Nucleus accumbens (tissue), 56 donors: ENCODE measurements around the gene PABPN1L.
"Not testable (repeated sequence)": the region's sequence is repeated elsewhere in the genome, so short reads cannot be mapped to it uniquely, and the experiment has no call there.

ENCODE experiments used
- DNase-seq, 56 donors: peaks; one replicate each; lab custom pipeline; 2025; lab: John Stamatoyannopoulos, UW

PABPN1L gene

GRCh38 chr16:88901718-88902337, 35.4 kb upstream of the PABPN1L start:
- DNase-seq = no peak

GRCh38 chr16:88900662-88901052, 34.2 kb upstream of the PABPN1L start:
- no peak for DNase-seq

GRCh38 chr16:88899901-88900661, 33.6 kb upstream of the PABPN1L start:
- DNase-seq = no peak

GRCh38 chr16:88897696-88898425, 31.4 kb upstream of the PABPN1L start:
- DNase-seq = no peak

GRCh38 chr16:88896238-88897070, 30.0 kb upstream of the PABPN1L start:
- no peak for DNase-seq

- no peak for DNase-seq
Measured at GRCh38 chr16:88895335-88895734, 28.9 kb upstream of the PABPN1L start.

- no peak for DNase-seq
Measured at GRCh38 chr16:88894681-88895300, 28.3 kb upstream of the PABPN1L start.

GRCh38 chr16:88894266-88894665, 27.8 kb upstream of the PABPN1L start:
- not testable (repeated sequence) for DNase-seq

- DNase-seq = peak in 21 of 56 donors; percentile 3 to 68 (median 31)
Measured at GRCh38 chr16:88893127-88893968, 26.9 kb upstream of the PABPN1L start.

- DNase-seq = no peak
Measured at GRCh38 chr16:88892065-88892464, 25.6 kb upstream of the PABPN1L start.

- no peak for DNase-seq
Measured at GRCh38 chr16:88891083-88891482, 24.6 kb upstream of the PABPN1L start.

GRCh38 chr16:88889702-88890352, 23.4 kb upstream of the PABPN1L start:
- not testable (repeated sequence) for DNase-seq

- DNase-seq = no peak
Measured at GRCh38 chr16:88888461-88889387, 22.3 kb upstream of the PABPN1L start.

GRCh38 chr16:88888057-88888456, 21.6 kb upstream of the PABPN1L start:
- DNase-seq = no peak

GRCh38 chr16:88886845-88887521, 20.5 kb upstream of the PABPN1L start:
- DNase-seq = no peak

GRCh38 chr16:88886420-88886844, 20.0 kb upstream of the PABPN1L start:
- peak in 1 of 56 donors; percentile 2 for DNase-seq
